Suprapubic skin (tissue), 4 donors: Measurements from ENCODE around the gene ANAPC13.

Experiments
- POLR2A ChIP-seq, 2 donors: fragments of 450-650 bp; IDR thresholded peaks; one replicate each; pipeline ENCODE4 v1.6.1; 2017; ENCODE audit warnings: antibody characterized with exemption in 2 of 2, mild to moderate bottlenecking in 2 of 2, moderate library complexity in 2 of 2
- POLR2AphosphoS5 ChIP-seq, 3 donors: sonication (generic); formaldehyde crosslinking; IDR thresholded peaks; one replicate each; pipeline ENCODE4 v1.6.1; 2017; ENCODE audit warnings: antibody characterized with exemption in 3 of 3
- TF ChIP-seq, protein P1 (sequence below), 2 donors: fragments of 200-600 bp in 1 of 2; fragments of 450-650 bp in 1 of 2; sonication (generic) in 1 of 2; IDR thresholded peaks; one replicate each; pipeline ENCODE4 v1.5.1; 2016 to 2019; ENCODE audit warnings: antibody characterized with exemption in 2 of 2, mild to moderate bottlenecking in 1 of 2, moderate library complexity in 1 of 2

DNA sequence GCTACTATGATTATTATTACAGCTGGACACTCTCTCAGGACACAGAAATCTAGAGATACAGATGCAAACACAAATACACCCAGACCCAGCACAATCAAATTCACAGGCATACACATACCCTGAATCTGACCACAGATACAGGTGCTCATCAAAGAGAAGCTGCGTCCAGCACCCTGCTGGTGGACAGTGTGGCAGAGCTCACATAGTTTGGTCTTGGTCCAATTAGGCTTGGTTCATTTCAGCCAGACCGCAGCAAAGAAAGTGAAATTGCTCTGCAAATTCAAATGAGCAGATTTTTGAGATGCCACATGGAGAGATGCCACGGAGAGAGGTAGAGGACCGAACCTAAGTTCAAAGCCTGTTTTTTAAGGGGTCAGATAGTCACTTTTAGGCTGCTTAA is 55.6 kb downstream of the ANAPC13 start:
- TF ChIP-seq, protein P1, sequence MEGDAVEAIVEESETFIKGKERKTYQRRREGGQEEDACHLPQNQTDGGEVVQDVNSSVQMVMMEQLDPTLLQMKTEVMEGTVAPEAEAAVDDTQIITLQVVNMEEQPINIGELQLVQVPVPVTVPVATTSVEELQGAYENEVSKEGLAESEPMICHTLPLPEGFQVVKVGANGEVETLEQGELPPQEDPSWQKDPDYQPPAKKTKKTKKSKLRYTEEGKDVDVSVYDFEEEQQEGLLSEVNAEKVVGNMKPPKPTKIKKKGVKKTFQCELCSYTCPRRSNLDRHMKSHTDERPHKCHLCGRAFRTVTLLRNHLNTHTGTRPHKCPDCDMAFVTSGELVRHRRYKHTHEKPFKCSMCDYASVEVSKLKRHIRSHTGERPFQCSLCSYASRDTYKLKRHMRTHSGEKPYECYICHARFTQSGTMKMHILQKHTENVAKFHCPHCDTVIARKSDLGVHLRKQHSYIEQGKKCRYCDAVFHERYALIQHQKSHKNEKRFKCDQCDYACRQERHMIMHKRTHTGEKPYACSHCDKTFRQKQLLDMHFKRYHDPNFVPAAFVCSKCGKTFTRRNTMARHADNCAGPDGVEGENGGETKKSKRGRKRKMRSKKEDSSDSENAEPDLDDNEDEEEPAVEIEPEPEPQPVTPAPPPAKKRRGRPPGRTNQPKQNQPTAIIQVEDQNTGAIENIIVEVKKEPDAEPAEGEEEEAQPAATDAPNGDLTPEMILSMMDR (IDR thresholded peaks at IDR 0.05), result no peak
- TF ChIP-seq POLR2AphosphoS5 (IDR thresholded peaks at IDR 0.05) (no peak), POLR2A (IDR thresholded peaks at IDR 0.05) (no peak)
